AG04449 (cell line): ENCODE data around the gene DOCK1.

Experiments
- CTCF ChIA-PET: fragments of 350-600 bp; formaldehyde crosslinking; extraction: SDS; loops from one replicate; lab custom pipeline; 2021; ENCODE audit warnings: antibody characterized with exemption; lab: Yijun Ruan, JAX
- POLR2A ChIA-PET: fragments of 400-600, 350-600 bp; formaldehyde crosslinking; extraction: SDS; loops from one replicate; lab custom pipeline; 2020; ENCODE audit warnings: antibody characterized with exemption, inconsistent platforms; lab: Yijun Ruan, JAX
- DNase-seq: peaks from one replicate; pipeline ENCODE4 v3.0.0-alpha.2; 2010; ENCODE audit warnings: low read depth, low spot score
- H3K4me3 ChIP-seq: 2 replicates; pipeline ENCODE4 v1.5.1; 2011; ENCODE audit warnings: low read depth, mild to moderate bottlenecking, control low read depth, low read length
- TF ChIP-seq, protein P1 (sequence below): IDR thresholded peaks from one replicate; pipeline ENCODE4 v1.5.1; 2011; ENCODE audit warnings: mild to moderate bottlenecking, moderate library complexity, low read length, control low read depth, inconsistent platforms; ENCODE audit not compliant: insufficient read depth; ENCODE audit errors: missing control alignments

DOCK1 gene

DNA sequence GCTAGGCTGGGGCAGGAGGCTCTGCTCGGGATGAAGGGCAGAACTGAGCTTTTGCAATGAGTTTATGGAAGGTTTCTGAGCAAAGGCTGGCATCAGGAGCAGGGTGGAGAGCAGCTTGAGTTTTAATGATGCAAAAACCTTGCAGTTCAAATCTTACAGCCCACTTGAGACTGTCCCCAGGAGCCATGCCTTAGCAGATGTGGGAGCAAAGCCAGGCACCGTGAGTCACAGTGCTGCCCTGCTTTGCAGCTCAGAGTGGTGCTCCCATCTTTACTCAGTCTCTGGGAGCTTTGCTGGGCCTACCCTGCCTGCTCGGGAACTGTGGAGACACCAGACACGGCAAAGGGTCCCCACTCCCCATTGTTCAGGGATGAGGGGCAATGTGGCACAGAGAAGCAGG lies 521.5 kb downstream of the DOCK1 start:
- DNase-seq, result no peak
- CTCF ChIA-PET, result no interaction called here
- POLR2A ChIA-PET, result no interaction called here
- TF ChIP-seq, protein P1, sequence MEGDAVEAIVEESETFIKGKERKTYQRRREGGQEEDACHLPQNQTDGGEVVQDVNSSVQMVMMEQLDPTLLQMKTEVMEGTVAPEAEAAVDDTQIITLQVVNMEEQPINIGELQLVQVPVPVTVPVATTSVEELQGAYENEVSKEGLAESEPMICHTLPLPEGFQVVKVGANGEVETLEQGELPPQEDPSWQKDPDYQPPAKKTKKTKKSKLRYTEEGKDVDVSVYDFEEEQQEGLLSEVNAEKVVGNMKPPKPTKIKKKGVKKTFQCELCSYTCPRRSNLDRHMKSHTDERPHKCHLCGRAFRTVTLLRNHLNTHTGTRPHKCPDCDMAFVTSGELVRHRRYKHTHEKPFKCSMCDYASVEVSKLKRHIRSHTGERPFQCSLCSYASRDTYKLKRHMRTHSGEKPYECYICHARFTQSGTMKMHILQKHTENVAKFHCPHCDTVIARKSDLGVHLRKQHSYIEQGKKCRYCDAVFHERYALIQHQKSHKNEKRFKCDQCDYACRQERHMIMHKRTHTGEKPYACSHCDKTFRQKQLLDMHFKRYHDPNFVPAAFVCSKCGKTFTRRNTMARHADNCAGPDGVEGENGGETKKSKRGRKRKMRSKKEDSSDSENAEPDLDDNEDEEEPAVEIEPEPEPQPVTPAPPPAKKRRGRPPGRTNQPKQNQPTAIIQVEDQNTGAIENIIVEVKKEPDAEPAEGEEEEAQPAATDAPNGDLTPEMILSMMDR, result no peak
- H3K4me3 ChIP-seq, result no peak overlapping the region

DNA sequence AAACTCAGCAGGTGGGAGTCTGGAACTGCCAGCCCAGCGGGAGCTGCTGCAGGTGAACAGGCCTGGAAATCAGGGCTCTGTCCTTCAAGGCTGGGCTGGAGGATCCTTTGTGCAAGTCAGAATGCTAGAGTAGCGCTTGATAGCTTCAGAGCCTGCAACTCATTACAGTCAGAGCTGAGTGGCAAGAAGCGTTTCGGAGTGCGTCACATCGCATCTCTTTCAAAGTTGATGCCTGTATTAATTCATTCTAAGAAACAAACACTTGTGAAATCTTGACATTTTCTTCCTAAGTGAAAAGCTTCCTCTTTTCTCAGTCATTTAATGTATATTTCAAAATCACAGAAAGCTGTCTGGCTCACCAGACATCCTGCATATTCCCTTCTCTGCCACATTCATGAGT lies 522.7 kb downstream of the DOCK1 start:
- TF ChIP-seq, protein P1, result no peak
- no peak overlapping the region for H3K4me3 ChIP-seq
- POLR2A ChIA-PET, result no interaction called here
- no peak for DNase-seq
- CTCF ChIA-PET, result no interaction called here

DNA sequence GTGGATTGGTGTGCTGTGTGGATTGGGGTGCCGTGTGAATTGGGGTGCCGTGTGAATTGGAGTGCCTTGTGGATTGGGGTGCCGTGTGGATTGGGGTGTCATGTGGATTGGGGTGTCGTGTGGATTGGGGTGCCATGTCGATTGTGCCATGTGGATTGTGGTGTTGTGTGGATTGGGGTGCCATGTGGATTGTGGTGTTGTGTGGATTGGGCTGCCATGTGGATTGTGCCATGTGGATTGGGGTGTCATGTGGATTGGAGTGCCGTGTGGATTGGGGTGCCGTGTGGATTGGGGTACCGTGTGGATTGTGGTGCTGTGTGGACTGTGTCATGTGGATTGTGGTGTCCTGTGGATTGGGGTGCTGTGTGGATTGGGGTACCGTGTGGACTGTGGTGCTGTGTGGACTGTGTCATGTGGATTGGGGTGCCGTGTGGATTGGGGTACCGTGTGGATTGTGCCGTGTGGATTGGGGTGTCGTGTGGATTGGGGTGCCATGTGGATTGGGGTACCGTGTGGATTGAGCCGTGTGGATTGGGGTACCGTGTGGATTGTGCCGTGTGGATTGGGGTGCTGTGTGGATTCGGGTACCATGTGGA lies 523.3 kb downstream of the DOCK1 start:
- POLR2A ChIA-PET, result no interaction called here
- DNase-seq, result no peak
- TF ChIP-seq, protein P1, result no peak
- no peak overlapping the region for H3K4me3 ChIP-seq
- CTCF ChIA-PET, result no interaction called here

DNA sequence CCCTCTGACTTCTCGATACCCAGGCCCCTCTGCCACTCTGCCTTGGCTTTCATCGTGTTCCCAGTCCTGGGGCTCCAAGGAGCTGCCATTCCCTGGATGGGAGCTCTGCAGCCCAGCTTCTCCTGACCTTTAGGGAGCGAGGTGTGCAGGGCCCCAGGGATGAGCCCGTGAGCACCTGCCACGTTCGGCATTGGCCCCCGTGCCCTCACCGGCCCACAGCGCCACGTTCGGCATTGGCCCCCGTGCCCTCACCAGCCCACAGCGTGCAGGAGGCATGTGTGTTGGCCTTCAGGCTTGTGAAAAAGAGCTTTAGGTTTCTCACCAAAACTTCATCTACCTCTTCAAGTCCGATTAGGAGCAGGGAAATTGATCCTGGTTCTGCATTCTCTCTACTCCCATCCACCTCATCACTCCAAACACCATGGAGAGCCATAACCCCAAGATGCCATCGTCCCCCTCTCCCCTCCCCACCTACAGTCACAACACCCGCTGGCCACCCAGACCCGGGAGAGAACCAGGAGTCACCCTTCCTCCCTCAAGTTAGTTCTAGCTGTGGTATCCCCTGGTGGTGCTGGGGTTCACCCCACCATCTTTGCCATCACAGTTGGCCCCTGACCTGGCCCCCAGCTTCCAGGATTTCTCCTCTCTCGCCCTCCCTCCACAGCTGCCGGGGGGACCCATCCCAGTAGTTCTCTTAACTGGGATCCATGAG lies 524.5 kb downstream of the DOCK1 start:
- no peak for DNase-seq
- no peak overlapping the region for H3K4me3 ChIP-seq
- TF ChIP-seq, protein P1, result no peak
- ChIA-PET CTCF (no interaction called here), POLR2A (no interaction called here)

DNA sequence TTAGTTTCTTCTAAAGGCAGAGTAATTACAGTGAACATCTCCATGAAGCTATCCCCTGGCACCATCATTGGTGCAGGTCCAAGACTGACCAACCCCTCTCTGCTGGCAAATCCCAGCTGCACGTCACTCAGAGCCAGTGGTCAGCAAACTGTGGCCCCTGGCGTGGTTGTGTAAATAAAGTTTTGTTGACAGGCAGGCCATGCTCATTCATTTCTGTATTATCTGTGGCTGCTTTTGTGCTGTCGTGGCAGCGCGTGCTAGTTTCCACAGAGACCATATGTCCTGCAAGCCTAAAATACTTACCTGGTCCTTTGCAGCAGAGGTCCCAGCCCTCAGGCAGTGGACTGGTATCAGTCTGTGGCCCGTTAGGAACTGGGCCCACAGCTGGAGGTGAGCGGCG lies 526.3 kb downstream of the DOCK1 start:
- ChIA-PET CTCF (no interaction called here), POLR2A (no interaction called here)
- DNase-seq, result no peak

DNA sequence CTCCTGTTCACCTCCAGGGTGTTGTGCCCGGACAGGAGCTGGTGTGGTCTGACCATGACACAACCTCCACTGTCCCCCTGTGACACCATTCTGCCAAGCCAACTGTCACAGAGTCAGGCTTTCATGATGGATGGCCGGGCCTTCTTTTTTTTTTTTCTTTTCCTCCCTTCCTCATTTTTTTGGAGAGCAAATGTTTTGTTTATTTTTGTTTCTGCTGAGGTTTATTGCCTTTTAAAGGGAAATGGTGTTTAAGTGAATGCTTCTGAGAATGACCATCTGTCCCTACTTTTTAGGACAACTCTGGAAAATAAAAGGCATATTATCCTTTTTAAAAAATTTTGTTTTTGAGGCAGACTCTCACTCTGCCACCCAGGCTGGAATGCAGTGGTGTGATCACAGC lies 528.8 kb downstream of the DOCK1 start:
- TF ChIP-seq, protein P1, result no peak
- H3K4me3 ChIP-seq, result no peak overlapping the region
- ChIA-PET CTCF (no interaction called here), POLR2A (no interaction called here)
- no peak for DNase-seq

More for the DNA sequence above, 526.3 kb downstream of the DOCK1 start:
- TF ChIP-seq, protein P1, result no peak
- no peak overlapping the region for H3K4me3 ChIP-seq
